ENCODE data around the gene PTGDR.
A peak's percentile ranks its signal among the peaks of the same experiment; 100 is the strongest.

Gene PTGDR

GRCh38 chr14:52267501-52268278 lies at the start of gene PTGDR:
PTGDR (plus strand) TSS chr14:52267698; CDS start chr14:52267815, 117 bp downstream.
- DNase-seq (ENCODE audit: low spot score) = no peak

GRCh38 chr14:52219488-52220084 lies 47.9 kb upstream of the PTGDR start:
- DNase-seq (ENCODE audit: low spot score) = no peak

GRCh38 chr14:52220924-52221811 lies 46.3 kb upstream of the PTGDR start:
- DNase-seq (ENCODE audit: low spot score) = no peak

GRCh38 chr14:52222901-52223300 lies 44.6 kb upstream of the PTGDR start:
- DNase-seq (ENCODE audit: low spot score) = no peak

- DNase-seq (ENCODE audit: low spot score) = no peak
Observed at GRCh38 chr14:52227619-52228222, 39.8 kb upstream of the PTGDR start.

- no peak for DNase-seq (ENCODE audit: low spot score)
Observed at GRCh38 chr14:52233693-52234092, 33.8 kb upstream of the PTGDR start.

GRCh38 chr14:52235434-52235833 lies 32.1 kb upstream of the PTGDR start:
- DNase-seq (ENCODE audit: low spot score) = peak; percentile 9

- DNase-seq (ENCODE audit: low spot score) = no peak
Observed at GRCh38 chr14:52235866-52236510, 31.5 kb upstream of the PTGDR start.

GRCh38 chr14:52238682-52239081 lies 28.8 kb upstream of the PTGDR start:
- no peak for DNase-seq (ENCODE audit: low spot score)

- no peak for DNase-seq (ENCODE audit: low spot score)
Observed at GRCh38 chr14:52240623-52241022, 26.9 kb upstream of the PTGDR start.

GRCh38 chr14:52241087-52241793 lies 26.3 kb upstream of the PTGDR start:
- DNase-seq (ENCODE audit: low spot score) = no peak

GRCh38 chr14:52244328-52244727 lies 23.2 kb upstream of the PTGDR start:
- DNase-seq (ENCODE audit: low spot score) = no peak

GRCh38 chr14:52244997-52245396 lies 22.5 kb upstream of the PTGDR start:
- DNase-seq (ENCODE audit: low spot score) = no peak

- DNase-seq (ENCODE audit: low spot score) = no peak
Observed at GRCh38 chr14:52248057-52248456, 19.4 kb upstream of the PTGDR start.

- no peak for DNase-seq (ENCODE audit: low spot score)
Observed at GRCh38 chr14:52251724-52252123, 15.8 kb upstream of the PTGDR start.

- DNase-seq (ENCODE audit: low spot score) = no peak
Observed at GRCh38 chr14:52253503-52253902, 14.0 kb upstream of the PTGDR start.

GRCh38 chr14:52254086-52254485 lies 13.4 kb upstream of the PTGDR start:
- DNase-seq (ENCODE audit: low spot score) = no peak

- no peak for DNase-seq (ENCODE audit: low spot score)
Observed at GRCh38 chr14:52258783-52259182, 8.7 kb upstream of the PTGDR start.

GRCh38 chr14:52259434-52259833 lies 8.1 kb upstream of the PTGDR start:
- DNase-seq (ENCODE audit: low spot score) = no peak

GRCh38 chr14:52262600-52262999 lies 4.9 kb upstream of the PTGDR start:
- no peak for DNase-seq (ENCODE audit: low spot score)

GRCh38 chr14:52263190-52263589 lies 4.3 kb upstream of the PTGDR start:
- no peak for DNase-seq (ENCODE audit: low spot score)
